Vagina (tissue), 2 donors: ENCODE measurements around the gene GKN1. TPM values are rescaled to one million over a fixed set of nuclear protein-coding genes. Genes with fewer than 3 reads are reported as not detected.

Experiments
- DNase-seq, 2 donors: peaks; one replicate each; pipeline ENCODE4 v3.0.0-alpha.2; 2017; ENCODE audit errors: extremely low spot score in 2 of 2
- H3K27ac ChIP-seq: fragments of 200-600 bp; sonication (generic); one replicate; pipeline ENCODE4 v1.5.1; 2019
- H3K27me3 ChIP-seq: fragments of 200-600 bp; sonication (generic); one replicate; pipeline ENCODE4 v1.5.1; 2019
- H3K36me3 ChIP-seq, 2 donors: fragments of 200-600 bp; sonication (generic); one replicate each; pipeline ENCODE4 v1.5.1; 2017 to 2019
- H3K4me1 ChIP-seq: fragments of 200-600 bp; sonication (generic); one replicate; pipeline ENCODE4 v1.5.1; 2019
- H3K4me3 ChIP-seq, 2 donors: fragments of 200-600 bp; sonication (generic); 1 replicate in 1 of 2; 2 replicates in 1 of 2; pipeline ENCODE4 v1.5.1; 2016 to 2019
- H3K9me3 ChIP-seq: fragments of 200-600 bp; sonication (generic); one replicate; pipeline ENCODE4 v1.5.1; 2019
- CTCF ChIP-seq, 3 experiments: fragments of 450-650 bp in 2 of 3; fragments of 200-600 bp in 1 of 3; sonication (generic) in 1 of 3; IDR thresholded peaks; one replicate each; pipeline ENCODE4 v1.5.1; 2017 to 2019; ENCODE audit warnings: antibody characterized with exemption in 3 of 3, mild to moderate bottlenecking in 2 of 3, moderate library complexity in 2 of 3
- POLR2A ChIP-seq, 2 donors: fragments of 450-650 bp; IDR thresholded peaks; one replicate each; pipeline ENCODE4 v1.6.1; 2017; ENCODE audit warnings: antibody characterized with exemption in 2 of 2, mild to moderate bottlenecking in 2 of 2, moderate library complexity in 2 of 2
- POLR2AphosphoS5 ChIP-seq, 2 donors: sonication (generic); formaldehyde crosslinking; IDR thresholded peaks; one replicate each; pipeline ENCODE4 v1.9.0; 2017; ENCODE audit warnings: antibody characterized with exemption in 2 of 2, mild to moderate bottlenecking in 2 of 2, low read depth in 1 of 2; ENCODE audit not compliant: insufficient read depth in 1 of 2
- intact Hi-C: fragments of 100-400 bp; cut with DNase I; formaldehyde crosslinking; loops from one replicate; pipeline ENCODE4 v1.15.1; 2023
- total RNA-seq: library from RNA; depleted of rRNA; stranded (reverse); fragments of >200 nt; gene quantifications from one replicate; pipeline ENCODE4 v1.2.3, GENCODE V29; 2016

GKN1 gene
- total RNA-seq, 1 donor from 2014 or later, result not detected

DNA sequence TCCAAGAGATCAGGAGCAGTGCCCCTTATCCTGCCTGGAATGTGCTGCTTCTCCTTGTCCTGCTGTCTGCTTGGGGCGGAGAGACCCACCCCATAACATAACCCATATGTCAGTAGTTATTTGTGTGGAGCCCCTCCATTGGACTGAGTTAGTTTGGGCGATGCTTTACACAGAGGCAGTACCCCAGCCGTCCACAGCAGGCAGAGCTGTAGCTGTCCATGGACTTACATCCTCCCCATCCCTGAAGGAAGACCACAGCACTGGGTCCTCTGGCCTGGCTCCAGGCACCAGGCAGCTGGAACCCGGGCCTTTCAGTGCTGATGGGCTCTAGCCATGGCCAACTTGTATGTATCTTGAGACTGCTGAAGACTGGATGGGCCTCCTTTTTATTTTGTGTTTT lies 42.0 kb upstream of the GKN1 start:
- H3K36me3 ChIP-seq, result no peaks in the 10 kb centered on the region
- no peak for TF ChIP-seq POLR2AphosphoS5 (IDR thresholded peaks at IDR 0.05; ENCODE audit: insufficient read depth in 1 of 2, low read depth in 1 of 2)
- no peak for TF ChIP-seq CTCF (IDR thresholded peaks at IDR 0.05)
- TF ChIP-seq POLR2A (IDR thresholded peaks at IDR 0.05), result no peak
- H3K27ac ChIP-seq, result no peak overlapping the region
- H3K4me3 ChIP-seq, result no peak overlapping the region
- H3K27me3 ChIP-seq, result no peaks in the 10 kb centered on the region
- H3K9me3 ChIP-seq, result no peaks in the 10 kb centered on the region
- intact Hi-C loops, result no loop called here
- no peak for DNase-seq
- H3K4me1 ChIP-seq, result peaks cover 12% of the 10 kb centered on the region

DNA sequence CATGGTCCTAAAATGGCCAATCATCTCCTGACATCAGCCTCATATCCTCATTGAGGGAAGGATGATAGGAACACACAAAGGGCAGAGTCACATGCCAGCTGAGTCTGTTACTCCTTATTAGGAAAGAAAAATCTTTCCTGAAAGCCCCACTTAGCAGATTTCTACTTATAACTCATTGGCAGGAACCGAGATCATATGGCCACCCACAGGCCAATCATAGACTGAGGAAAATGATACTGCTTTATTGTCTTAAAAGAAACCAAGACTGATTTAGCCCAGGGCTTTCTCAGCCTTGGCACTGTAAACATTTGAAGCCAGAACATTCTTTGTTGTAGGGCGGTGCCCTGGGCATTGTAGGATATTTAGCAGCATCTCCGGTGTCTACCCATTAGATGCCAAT lies 40.4 kb upstream of the GKN1 start:
- no peak overlapping the region for H3K4me3 ChIP-seq
- H3K4me1 ChIP-seq, result peaks cover 12% of the 10 kb centered on the region
- intact Hi-C loops, result no loop called here
- no peaks in the 10 kb centered on the region for H3K36me3 ChIP-seq
- DNase-seq, result no peak
- no peaks in the 10 kb centered on the region for H3K9me3 ChIP-seq
- H3K27ac ChIP-seq, result no peak overlapping the region
- TF ChIP-seq POLR2A (IDR thresholded peaks at IDR 0.05) (no peak), POLR2AphosphoS5 (IDR thresholded peaks at IDR 0.05; ENCODE audit: insufficient read depth in 1 of 2, low read depth in 1 of 2) (no peak), CTCF (IDR thresholded peaks at IDR 0.05) (no peak)
- no peaks in the 10 kb centered on the region for H3K27me3 ChIP-seq

DNA sequence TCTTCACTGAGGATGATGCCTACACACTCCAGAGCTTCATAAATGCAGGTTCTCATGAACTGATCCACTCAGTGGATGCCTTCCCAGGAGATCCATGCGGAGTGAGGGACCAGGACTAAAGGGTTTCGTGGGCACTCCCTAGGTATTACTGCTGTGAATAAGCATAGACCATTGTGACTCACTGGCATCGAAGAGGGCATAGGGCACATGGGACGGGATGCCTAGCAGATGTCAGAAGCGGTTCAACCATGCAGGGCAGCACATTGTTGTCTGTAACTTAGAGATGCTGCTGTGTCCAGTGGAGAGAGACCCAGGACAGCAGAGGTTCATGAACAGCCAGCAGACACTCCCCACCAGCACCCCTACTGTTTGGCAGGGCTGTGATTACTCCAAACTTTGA lies 39.0 kb upstream of the GKN1 start:
- no peak for DNase-seq
- intact Hi-C loops, result no loop called here
- no peaks in the 10 kb centered on the region for H3K27me3 ChIP-seq
- no peaks in the 10 kb centered on the region for H3K36me3 ChIP-seq
- H3K27ac ChIP-seq, result no peak overlapping the region
- H3K4me1 ChIP-seq, result peaks cover 12% of the 10 kb centered on the region
- no peak for TF ChIP-seq POLR2A (IDR thresholded peaks at IDR 0.05)
- TF ChIP-seq CTCF (IDR thresholded peaks at IDR 0.05), result no peak
- no peak for TF ChIP-seq POLR2AphosphoS5 (IDR thresholded peaks at IDR 0.05; ENCODE audit: insufficient read depth in 1 of 2, low read depth in 1 of 2)
- no peak overlapping the region for H3K4me3 ChIP-seq
- no peaks in the 10 kb centered on the region for H3K9me3 ChIP-seq

GRCh38 chr2:68936427-68936826 lies 38.0 kb upstream of the GKN1 start:
- TF ChIP-seq POLR2AphosphoS5 (IDR thresholded peaks at IDR 0.05; ENCODE audit: insufficient read depth in 1 of 2, low read depth in 1 of 2) (no peak), CTCF (IDR thresholded peaks at IDR 0.05) (no peak), POLR2A (IDR thresholded peaks at IDR 0.05) (no peak)
- H3K9me3 ChIP-seq, result no peaks in the 10 kb centered on the region
- H3K27ac ChIP-seq, result no peak overlapping the region
- H3K4me3 ChIP-seq, result no peak overlapping the region
- no peaks in the 10 kb centered on the region for H3K36me3 ChIP-seq
- peaks cover 12% of the 10 kb centered on the region for H3K4me1 ChIP-seq
- no peaks in the 10 kb centered on the region for H3K27me3 ChIP-seq
- DNase-seq, result no peak
- intact Hi-C loops, result no loop called here

GRCh38 chr2:68936889-68937288 lies 37.5 kb upstream of the GKN1 start:
- Histone ChIP-seq H3K9me3 (no peaks in the 10 kb centered on the region), H3K27ac (no peak overlapping the region)
- intact Hi-C loops, result no loop called here

More at GRCh38 chr2:68936889-68937288, 37.5 kb upstream of the GKN1 start:
- Histone ChIP-seq H3K27me3 (no peaks in the 10 kb centered on the region), H3K4me3 (no peak overlapping the region), H3K4me1 (peaks cover 12% of the 10 kb centered on the region), H3K36me3 (no peaks in the 10 kb centered on the region)
- no peak for TF ChIP-seq CTCF (IDR thresholded peaks at IDR 0.05)
- DNase-seq, result no peak
